CD14-positive monocyte (primary cell): ENCODE results near the gene TM6SF1. TPM values are rescaled to one million over a fixed set of nuclear protein-coding genes. Genes with fewer than 3 reads are reported as not detected.

Experiments used
- DNase-seq, 3 donors: peaks; one replicate each; pipeline ENCODE4 v3.0.0-alpha.2; 2011 to 2022
- H2AFZ ChIP-seq: 2 replicates; pipeline ENCODE4 v1.6.0; 2012; ENCODE audit warnings: mild to moderate bottlenecking, low read depth, low read length, inconsistent platforms; ENCODE audit not compliant: insufficient read depth, poor library complexity, severe bottlenecking
- H3K27ac ChIP-seq, 2 donors: 1 replicate in 1 of 2; 2 replicates in 1 of 2; pipeline ENCODE4 v1.5.1; 2012 to 2013; ENCODE audit warnings: low read length in 2 of 2, control low read depth in 1 of 2, inconsistent platforms in 1 of 2, low read depth in 1 of 2, mild to moderate bottlenecking in 1 of 2
- H3K27me3 ChIP-seq, 2 donors: one replicate each; pipeline versions ENCODE4 v1.6.0 to v1.6.1; 2011 to 2013; ENCODE audit warnings: low read length in 2 of 2; ENCODE audit not compliant: control insufficient read depth in 2 of 2, insufficient read depth in 2 of 2
- H3K36me3 ChIP-seq, 2 donors: replicated peaks in 1 of 2; 1 replicate in 1 of 2; 2 replicates in 1 of 2; pipeline versions ENCODE4 v1.5.1 to v1.6.1; 2012 to 2013; ENCODE audit warnings: low read length in 2 of 2, control low read depth in 1 of 2, inconsistent platforms in 1 of 2, mild to moderate bottlenecking in 1 of 2; ENCODE audit not compliant: insufficient read depth in 2 of 2, control insufficient read depth in 1 of 2
- H3K4me1 ChIP-seq, 2 donors: 1 replicate in 1 of 2; 2 replicates in 1 of 2; pipeline versions ENCODE4 v1.5.1 to v1.6.1; 2012 to 2013; ENCODE audit warnings: low read length in 2 of 2, control low read depth in 1 of 2, inconsistent platforms in 1 of 2, mild to moderate bottlenecking in 1 of 2, moderate library complexity in 1 of 2; ENCODE audit not compliant: insufficient read depth in 2 of 2, control insufficient read depth in 1 of 2
- H3K4me2 ChIP-seq: replicated peaks from 2 replicates; pipeline ENCODE3; 2012; ENCODE audit warnings: low read length, moderate library complexity, mild to moderate bottlenecking; ENCODE audit not compliant: poor library complexity, severe bottlenecking; ENCODE audit errors: extremely low read depth
- H3K4me3 ChIP-seq, 3 experiments: fragments of 200-600 bp in 1 of 3; sonication (generic) in 1 of 3; replicated peaks in 1 of 3; 1 replicate in 2 of 3; 2 replicates in 1 of 3; pipeline ENCODE4 v1.5.1; 2011 to 2013; ENCODE audit warnings: low read length in 3 of 3, mild to moderate bottlenecking in 3 of 3, control low read depth in 2 of 3, low read depth in 2 of 3, inconsistent platforms in 1 of 3, moderate library complexity in 1 of 3
- H3K79me2 ChIP-seq: 2 replicates; pipeline ENCODE4 v1.6.0; 2012; ENCODE audit warnings: mild to moderate bottlenecking, control low read depth, inconsistent platforms, low read length, moderate library complexity; ENCODE audit not compliant: insufficient read depth
- H3K9ac ChIP-seq: 2 replicates; pipeline ENCODE4 v1.6.0; 2017; ENCODE audit warnings: low read length, mild to moderate bottlenecking; ENCODE audit not compliant: insufficient read depth, poor library complexity, severe bottlenecking
- H3K9me3 ChIP-seq, 2 donors: replicated peaks in 1 of 2; 1 replicate in 1 of 2; 2 replicates in 1 of 2; pipeline versions ENCODE4 v1.5.1 to v1.6.1; 2012 to 2013; ENCODE audit warnings: low read length in 2 of 2, control low read depth in 1 of 2; ENCODE audit not compliant: control insufficient read depth in 1 of 2, insufficient read depth in 1 of 2
- H4K20me1 ChIP-seq: 2 replicates; pipeline ENCODE4 v1.6.0; 2012; ENCODE audit warnings: mild to moderate bottlenecking, low read length, control low read depth, moderate library complexity; ENCODE audit not compliant: insufficient read depth
- H3K27ac Mint-ChIP-seq, 7 donors: one replicate each; pipeline ENCODE4 v1.8.0; 2020; ENCODE audit warnings: mild to moderate bottlenecking in 7 of 7, mixed read lengths in 7 of 7, moderate library complexity in 6 of 7, inconsistent platforms in 2 of 7
- H3K27me3 Mint-ChIP-seq, 3 donors: one replicate each; pipeline ENCODE4 v1.8.0; 2021 to 2022; ENCODE audit warnings: low read depth in 3 of 3, mild to moderate bottlenecking in 3 of 3, mixed read lengths in 3 of 3, moderate library complexity in 3 of 3, inconsistent platforms in 1 of 3
- H3K36me3 Mint-ChIP-seq, 2 donors: one replicate each; pipeline ENCODE4 v1.8.0; 2020; ENCODE audit warnings: mixed read lengths in 2 of 2, inconsistent platforms in 1 of 2, mild to moderate bottlenecking in 1 of 2
- H3K4me1 Mint-ChIP-seq: one replicate; pipeline ENCODE4 v1.8.0; 2020; ENCODE audit warnings: mild to moderate bottlenecking, mixed read lengths
- H3K4me3 Mint-ChIP-seq, 2 donors: one replicate each; pipeline ENCODE4 v1.8.0; 2020; ENCODE audit warnings: mild to moderate bottlenecking in 2 of 2, mixed read lengths in 2 of 2, moderate library complexity in 1 of 2
- H3K9me3 Mint-ChIP-seq, 7 donors: one replicate each; pipeline ENCODE4 v1.8.0; 2020 to 2022; ENCODE audit warnings: mixed read lengths in 7 of 7, mild to moderate bottlenecking in 6 of 7, moderate library complexity in 6 of 7, inconsistent platforms in 2 of 7
- CTCF ChIP-seq: fragments of 200-600 bp; IDR thresholded peaks from one replicate; pipeline ENCODE4 v1.8.0; 2022; ENCODE audit warnings: antibody characterized with exemption, mild to moderate bottlenecking
- WGBS: methylation state at CpG from one replicate; pipeline ENCODE4 v1.1.5; 2013; ENCODE audit warnings: missing lambda C conversion rate; ENCODE audit not compliant: insufficient coverage; 5-methylcytosine and 5-hydroxymethylcytosine counted together
- intact Hi-C, 2 donors: fragments of 100-400 bp; cut with micrococcal nuclease; formaldehyde crosslinking; loops; one replicate each; pipeline versions ENCODE4 v1.15.0 to v1.15.1; 2023
- polyA plus RNA-seq, 3 donors: library from polyadenylated mRNA; depleted of rRNA in 1 of 3; unstranded in 2 of 3; stranded (reverse) in 1 of 3; fragments of 300-500 nt in 2 of 3; fragments of >200 nt in 1 of 3; fragmentation: Illumina TruSeq in 2 of 3; gene quantifications; 1 replicate in 2 of 3; 2 replicates in 1 of 3; pipeline ENCODE4 v1.2.3, GENCODE V29; 2012 to 2021

TM6SF1 gene
- polyA plus RNA-seq, 3 donors: 21.3 to 46.0 (median 35.4) TPM

DNA sequence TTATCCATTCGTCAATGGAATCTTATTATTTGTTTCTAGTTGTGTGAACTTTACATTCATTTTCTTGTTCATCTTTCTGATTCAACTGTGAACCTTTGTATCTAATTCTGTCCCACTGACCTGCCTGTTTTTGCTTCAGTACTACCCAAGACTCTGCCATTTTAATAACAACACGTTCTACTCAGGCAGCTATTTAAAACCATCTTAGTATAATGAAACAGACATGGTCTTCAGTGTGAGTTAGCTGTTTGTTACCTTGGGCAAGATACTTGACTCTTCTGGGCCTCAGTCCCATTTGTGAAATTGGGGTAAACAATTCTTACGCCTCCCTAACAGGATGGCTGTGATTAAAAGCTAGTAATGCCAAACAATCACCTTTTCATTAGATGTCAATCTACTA, 42.0 kb upstream of the TM6SF1 start:
- peaks cover 0 to 11% of the 10 kb centered on the region in 2 donors for H3K9me3 ChIP-seq
- peaks cover 62% of the 10 kb centered on the region for H3K79me2 ChIP-seq
- TF ChIP-seq CTCF: no peak
- H3K27me3 ChIP-seq: no peaks in the 10 kb centered on the region
- peaks cover 3% of the 10 kb centered on the region for H3K4me1 Mint-ChIP-seq
- H3K36me3 Mint-ChIP-seq: no peaks in the 10 kb centered on the region
- H2AFZ ChIP-seq: no peak overlapping the region
- H3K9me3 Mint-ChIP-seq: peaks cover 6 to 11% (median 9%) of the 10 kb centered on the region in 7 donors
- intact Hi-C loops: loop anchor here in 1 of 2 donors (5.0 to 10.0 kb wide), 2 partner anchors 42 to 51 kb away; partner anchors contain the start of genes C15orf40 and TM6SF1
- H3K27ac Mint-ChIP-seq: peak overlapping the region in 5 of 7 donors; percentile 5 to 87 (median 61)
- peak overlapping the region; percentile 92 for H3K4me2 ChIP-seq
- peaks cover 38 to 48% of the 10 kb centered on the region in 2 donors for H3K4me1 ChIP-seq
- H3K36me3 ChIP-seq: peaks cover 0 to 17% of the 10 kb centered on the region in 2 donors
- no CpG with 5 or more reads among the region's 3 CpGs for WGBS
- DNase-seq: no peak
- H3K9ac ChIP-seq: peak overlapping the region; percentile 87
- peak overlapping the region; percentile 74 to 92 (median 92) for H3K4me3 ChIP-seq
- no peak overlapping the region for H3K27ac ChIP-seq
- H4K20me1 ChIP-seq: peaks cover 60% of the 10 kb centered on the region
- H3K4me3 Mint-ChIP-seq: peak overlapping the region; percentile 87 to 90
- H3K27me3 Mint-ChIP-seq: no peaks in the 10 kb centered on the region

GRCh38 chr15:83066034-83066733, 41.3 kb upstream of the TM6SF1 start:
- Histone ChIP-seq H3K27me3 (no peaks in the 10 kb centered on the region), H4K20me1 (peaks cover 53% of the 10 kb centered on the region), H3K4me2 (peak overlapping the region; percentile 92), H3K4me1 (peaks cover 38 to 48% of the 10 kb centered on the region in 2 donors), H3K9me3 (peaks cover 0 to 11% of the 10 kb centered on the region in 2 donors), H2AFZ (peak overlapping the region; percentile 89), H3K79me2 (peaks cover 55% of the 10 kb centered on the region), H3K9ac (peak overlapping the region; percentile 87), H3K4me3 (peak overlapping the region; percentile 74 to 92 (median 92)), H3K27ac (peak overlapping the region; percentile 30 to 84), H3K36me3 (peaks cover 0 to 14% of the 10 kb centered on the region in 2 donors)
- intact Hi-C loops: loop anchor here in 1 of 2 donors (5.0 to 10.0 kb wide), 2 partner anchors 41 to 51 kb away; partner anchors contain the start of genes C15orf40 and TM6SF1
- Mint-ChIP-seq H3K27me3 (no peaks in the 10 kb centered on the region), H3K36me3 (no peaks in the 10 kb centered on the region), H3K4me1 (peaks cover 3% of the 10 kb centered on the region), H3K9me3 (peaks cover 6 to 12% (median 10%) of the 10 kb centered on the region in 7 donors), H3K4me3 (peak overlapping the region; percentile 87 to 90), H3K27ac (peak overlapping the region; percentile 49 to 87 (median 85))
- WGBS: 5% methylated on average over 39 of the region's 42 CpGs
- DNase-seq: no peak
- TF ChIP-seq CTCF: no peak
